Right kidney (tissue), 1 donor: ENCODE data around the gene PRTFDC1.

Experiments
- DNase-seq: peaks from one replicate; pipeline ENCODE4 v3.0.0-alpha.2; 2016

The PRTFDC1 gene

DNA sequence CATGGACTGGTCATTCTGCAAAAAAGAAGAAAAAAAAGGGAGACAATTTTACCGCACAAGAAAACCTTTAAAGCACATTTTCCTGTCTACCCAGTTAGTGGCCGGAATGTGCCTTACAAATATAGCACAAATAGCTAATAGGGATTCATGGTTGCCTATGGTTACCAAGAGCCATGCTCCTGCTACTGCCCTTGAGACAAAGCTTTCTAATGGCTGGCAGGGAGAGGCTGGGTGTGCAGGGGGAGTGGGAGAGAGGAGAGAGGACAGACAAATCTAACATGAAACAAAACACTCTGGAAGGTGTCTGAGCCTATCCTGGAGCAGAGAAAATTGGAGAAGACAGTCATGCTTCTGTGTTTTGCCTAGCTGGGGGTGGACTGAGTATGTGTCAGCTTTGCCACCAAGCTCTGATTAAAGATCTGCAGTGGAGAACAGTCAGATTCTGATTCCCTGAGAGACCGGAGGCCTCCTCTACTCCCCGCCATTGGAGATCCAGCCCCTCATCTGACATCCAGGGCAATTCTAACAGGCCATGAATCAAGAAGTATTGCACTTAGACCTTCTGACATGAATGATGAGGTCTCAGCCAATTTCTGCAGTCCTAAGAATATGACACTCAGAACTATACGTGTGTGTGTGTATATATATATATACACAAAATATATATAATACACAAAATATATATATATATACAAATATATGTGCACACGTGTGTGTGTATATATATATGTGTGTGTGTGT is 80.2 kb downstream of the PRTFDC1 start:
- DNase-seq, result no peak

DNA sequence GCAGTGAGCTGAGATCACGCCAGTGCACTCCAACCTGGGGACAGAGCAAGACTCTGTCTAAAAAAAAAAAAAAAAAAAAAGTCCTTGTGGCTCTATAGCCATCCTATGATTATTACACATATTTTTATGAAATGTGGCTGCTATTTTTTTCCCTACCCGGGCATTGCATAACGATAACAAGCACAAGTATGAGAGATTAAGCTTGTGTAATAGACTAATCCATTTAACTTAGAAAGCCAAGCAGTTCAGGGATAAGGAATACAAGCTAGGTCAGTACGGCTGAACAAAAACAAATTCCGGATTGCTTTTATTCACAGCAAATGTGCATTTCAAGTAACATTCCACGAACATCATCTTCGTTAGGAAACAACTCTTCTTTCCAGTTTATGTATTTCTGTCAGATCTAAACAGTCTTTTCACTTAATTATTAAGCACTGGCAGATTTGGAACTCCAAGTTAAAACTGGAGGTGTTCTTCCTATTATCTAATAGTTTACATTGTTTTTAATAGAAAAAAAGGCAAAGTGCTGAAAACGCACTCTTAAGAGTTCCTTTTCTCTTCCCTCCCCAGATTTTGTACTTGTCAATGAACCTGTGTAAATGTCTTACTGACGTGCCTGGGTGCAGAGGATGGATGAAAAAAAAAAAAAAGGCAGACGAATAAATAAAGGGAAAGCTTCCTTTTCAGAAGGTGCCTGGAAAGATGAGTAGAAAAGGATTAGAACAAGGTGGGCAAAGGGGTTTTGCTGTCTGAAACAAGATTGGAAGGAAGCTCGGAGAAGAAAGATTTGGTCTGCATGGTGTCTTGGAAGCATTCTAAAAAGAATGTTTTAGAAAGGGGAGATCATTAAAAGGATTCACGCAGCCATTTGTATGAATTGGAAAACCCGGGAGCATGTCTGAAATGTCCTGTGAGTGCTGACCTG is 81.1 kb downstream of the PRTFDC1 start:
- no peak for DNase-seq

DNA sequence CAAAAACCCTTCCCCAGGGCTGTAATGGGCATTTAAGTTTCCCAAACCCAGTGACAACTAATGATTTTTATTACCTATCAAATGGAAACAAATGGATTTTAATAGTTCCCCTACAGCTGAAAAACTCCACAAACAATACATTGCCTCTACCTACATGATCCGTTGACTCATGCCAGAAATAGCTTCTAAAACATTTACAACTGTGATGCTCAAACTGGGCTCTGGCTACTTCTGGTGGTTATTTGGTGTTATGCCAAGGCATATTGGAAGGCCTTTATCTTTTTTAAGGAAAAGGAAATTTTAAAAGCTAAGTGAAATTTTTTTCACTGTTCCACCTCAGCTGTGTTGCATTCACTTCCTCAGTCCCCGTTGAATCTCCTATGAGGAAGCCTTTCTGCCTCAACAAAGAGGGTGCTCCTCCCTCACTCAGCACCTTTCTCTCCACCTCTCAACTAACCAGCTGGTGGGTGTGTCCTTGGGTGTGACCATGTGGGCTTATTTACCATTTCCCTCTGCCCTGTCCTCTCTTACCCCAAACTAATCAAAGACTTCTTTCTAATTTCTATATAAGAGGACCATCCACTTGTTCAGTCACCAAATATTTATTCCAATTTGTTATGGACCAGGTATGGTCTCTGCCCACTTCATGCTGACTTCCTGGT is 82.9 kb downstream of the PRTFDC1 start:
- DNase-seq, result no peak

DNA sequence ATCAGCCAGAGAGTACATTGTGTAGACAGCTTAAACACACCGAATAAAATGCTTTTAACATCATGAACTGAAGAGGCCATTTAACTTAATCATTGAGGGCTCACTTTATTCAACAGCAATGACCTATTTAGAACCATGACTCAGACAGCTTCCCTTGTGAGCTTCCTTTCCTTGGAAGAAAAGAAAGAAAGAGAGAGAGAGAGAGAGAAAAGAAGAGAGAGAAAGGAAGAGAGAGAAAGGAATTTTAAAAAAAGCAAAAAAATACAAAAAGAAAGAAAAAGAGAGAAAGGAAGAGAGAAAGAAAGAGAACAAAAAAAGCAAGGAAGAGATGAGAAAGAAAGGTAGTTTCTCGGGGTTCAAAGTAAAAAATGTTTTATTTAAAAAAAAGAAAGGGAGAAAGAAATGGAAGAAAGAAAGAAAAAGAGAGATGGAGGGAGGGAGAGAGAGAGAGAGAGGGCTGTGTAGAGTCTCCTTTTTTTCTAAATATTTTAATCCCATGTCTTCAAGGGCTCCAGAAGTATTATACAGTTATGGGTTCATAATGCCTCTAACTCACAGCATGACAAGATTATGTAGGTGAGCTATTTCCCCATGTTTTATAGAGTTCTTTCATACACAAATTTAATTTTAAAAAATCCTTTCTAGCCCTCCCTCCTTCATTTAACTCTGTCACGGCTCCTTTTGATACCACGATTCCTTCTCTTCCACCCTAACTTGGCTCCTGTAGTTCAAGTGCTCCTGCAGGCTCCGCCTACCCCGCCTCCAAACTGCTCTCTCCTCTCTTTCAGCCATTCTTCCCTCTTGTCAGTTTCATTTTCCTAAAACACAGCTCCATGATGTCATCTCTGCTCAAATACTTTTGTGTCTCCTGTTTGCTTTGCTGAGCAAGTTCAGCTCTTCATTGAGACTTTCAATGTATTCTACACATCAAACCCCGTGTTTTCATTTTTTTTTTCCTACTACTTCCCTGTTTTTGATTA is 85.5 kb downstream of the PRTFDC1 start:
- DNase-seq, result no peak

DNA sequence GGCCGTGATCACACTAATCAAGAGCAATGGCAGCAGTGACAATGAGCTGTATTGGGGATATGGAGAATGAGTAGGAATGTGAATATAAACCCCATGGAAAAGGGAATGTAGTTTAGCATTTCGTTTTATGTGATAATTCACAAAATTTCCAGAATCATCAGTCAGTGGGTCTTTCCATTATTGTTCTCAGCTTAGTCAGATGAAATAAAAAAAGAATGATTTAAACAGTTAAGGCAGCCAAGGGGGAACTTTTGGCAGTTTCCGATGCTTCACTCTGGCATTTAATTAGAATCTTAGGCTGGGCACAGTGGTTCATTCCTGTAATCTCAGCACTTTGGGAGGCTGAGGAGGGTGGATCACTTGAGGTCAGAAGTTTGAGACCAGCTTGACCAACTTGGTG is 86.6 kb downstream of the PRTFDC1 start:
- DNase-seq, result no peak

DNA sequence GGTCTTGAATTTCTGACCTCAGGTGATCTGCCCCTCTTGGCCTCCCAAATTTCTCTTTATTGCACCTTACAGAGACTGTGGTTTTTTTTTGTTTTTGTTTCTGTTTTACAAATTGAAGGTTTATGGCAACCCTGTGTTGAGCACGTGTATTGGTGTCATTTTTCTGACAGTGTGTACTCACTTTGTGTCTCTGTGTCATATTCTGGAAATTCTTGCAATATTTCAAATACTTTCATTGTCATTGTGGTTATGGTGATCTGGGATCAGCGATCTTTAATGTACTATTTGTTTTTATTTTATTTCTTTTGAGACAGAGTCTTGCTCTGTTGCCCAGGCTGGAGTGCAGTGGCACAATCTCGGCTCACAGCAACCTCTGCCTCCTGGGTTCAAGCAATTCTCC is 89.8 kb downstream of the PRTFDC1 start:
- no peak for DNase-seq

DNA sequence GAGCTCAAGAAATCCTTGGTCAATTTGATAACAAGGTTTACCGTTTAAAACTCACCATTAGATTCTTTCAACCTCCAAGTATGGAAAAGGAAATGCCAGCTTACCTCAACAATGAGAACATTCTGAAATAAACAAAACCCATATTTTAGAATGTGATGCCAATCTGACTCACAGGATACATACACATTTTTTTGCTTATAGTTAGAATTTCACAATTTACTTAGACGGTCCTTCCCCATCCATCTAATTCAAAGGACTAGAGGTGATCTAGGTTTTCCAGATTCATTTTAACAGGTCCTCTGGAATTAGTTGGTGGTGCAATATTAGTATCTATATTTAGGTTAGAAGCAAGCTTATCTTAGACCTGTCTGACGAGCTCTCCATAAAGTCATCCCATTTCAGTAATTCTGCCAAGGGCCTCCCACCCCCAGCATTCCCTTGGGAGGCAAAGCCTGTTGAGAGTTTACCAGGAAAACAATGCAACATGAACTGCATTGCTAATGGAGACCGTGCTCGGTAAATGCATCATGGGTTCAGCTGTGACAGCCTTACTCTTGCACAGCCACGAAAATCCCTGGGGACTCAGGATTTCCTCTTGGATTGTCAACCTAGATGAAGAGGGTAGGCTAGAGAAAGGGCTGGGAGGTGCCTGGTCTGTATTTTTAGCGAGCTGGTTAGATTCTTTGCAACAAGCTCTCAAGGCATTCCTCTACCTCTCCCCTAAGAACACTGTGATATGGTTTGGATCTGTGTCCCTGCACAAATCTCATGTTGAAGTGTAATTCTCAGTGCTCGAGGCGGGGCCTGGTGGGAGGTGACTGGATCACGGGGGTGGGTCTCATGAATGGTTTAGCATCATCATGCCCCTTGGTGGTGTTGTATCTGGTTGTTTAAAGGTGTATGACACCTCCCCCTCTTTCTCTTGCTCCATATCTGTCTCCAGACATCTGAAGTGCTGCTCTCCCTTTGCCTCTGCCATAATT is 93.8 kb downstream of the PRTFDC1 start:
- no peak for DNase-seq

DNA sequence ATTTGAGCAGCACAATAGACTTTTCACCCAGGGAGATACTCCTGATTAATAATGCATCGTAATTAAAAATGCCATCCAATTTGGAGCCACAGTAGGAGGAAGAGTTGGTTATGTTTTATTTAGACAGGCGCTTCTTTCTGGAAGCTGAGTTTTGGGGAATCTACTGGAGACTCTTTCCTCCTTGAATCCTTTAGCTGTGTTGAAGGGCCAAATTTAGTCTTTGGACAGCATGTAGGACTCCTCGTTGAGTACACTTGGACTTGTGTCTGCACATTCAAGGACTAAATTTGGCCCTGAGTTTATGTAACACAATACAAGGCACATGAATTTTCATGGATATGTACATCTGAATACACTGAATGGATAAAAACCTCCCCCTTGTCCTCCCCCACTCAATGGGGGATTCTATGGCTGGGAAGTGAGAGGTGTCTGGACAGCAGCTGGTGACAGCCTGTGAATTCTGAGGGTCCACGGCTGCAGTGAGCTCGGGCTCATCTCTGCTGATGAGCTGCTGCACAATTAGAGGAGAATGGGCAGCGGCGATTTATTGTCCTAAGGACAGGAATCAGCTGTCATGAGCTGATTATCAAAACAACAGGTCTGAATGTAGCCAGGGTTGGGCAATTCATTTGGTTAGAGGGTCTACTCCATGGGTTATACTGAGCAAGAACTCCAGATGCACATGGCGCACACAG is 95.2 kb downstream of the PRTFDC1 start:
- DNase-seq, result no peak

DNA sequence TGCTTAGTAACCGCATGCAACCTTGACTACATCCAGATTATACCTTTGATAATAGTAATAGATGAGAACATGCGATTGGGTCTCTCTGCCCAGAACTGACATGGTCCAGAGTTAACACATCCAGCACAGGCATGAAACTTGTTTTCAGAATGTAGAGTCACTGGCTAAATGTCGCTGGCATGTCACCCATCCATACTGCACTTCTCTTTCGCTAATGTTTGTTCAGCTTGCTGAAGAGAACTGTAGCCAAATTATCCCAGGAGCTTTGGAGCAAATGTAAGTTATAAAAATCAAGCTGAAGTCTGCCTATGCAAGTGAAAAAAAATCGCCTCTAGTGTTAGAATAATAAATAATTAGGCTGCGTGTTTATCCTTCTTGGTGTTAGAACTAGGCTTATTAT is 98.2 kb downstream of the PRTFDC1 start:
- no peak for DNase-seq

DNA sequence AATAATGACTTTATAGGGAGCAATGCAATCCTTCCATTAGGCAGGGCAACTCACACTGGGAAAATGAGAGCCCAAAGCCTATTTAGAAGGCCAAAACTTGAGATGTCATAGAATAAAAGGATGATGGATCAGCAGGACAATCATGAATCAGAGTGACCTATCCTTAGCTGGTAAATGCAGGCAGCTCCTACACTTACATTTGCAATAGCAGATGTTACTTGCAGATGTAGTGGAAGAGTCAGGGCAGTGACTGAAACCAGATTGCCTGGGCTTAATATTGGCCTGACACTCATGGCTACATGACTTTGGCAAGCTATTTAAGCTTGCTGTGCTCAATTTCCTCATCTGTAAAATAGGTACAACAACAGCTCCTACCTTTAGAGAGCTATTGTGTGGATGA is 98.7 kb downstream of the PRTFDC1 start:
- no peak for DNase-seq

DNA sequence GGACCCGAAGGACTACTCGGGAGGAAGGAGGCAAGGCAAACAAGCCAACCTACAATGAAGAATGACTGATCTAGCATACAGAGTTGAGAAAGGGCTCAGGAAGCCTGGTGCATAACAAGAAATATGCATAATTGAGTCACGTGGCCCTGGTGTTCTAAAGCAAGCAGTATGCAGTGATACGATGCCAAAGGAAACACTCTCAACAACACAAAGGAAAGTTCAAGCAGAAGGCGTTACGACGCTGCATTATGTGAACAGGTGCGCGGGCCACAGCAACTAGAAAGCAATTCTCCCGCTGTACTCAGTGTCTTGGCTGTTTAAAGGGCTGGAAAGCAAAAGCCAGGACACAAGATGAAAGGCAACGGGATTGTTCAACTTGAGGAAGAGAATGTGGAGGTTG is 100.8 kb downstream of the PRTFDC1 start:
- no peak for DNase-seq

DNA sequence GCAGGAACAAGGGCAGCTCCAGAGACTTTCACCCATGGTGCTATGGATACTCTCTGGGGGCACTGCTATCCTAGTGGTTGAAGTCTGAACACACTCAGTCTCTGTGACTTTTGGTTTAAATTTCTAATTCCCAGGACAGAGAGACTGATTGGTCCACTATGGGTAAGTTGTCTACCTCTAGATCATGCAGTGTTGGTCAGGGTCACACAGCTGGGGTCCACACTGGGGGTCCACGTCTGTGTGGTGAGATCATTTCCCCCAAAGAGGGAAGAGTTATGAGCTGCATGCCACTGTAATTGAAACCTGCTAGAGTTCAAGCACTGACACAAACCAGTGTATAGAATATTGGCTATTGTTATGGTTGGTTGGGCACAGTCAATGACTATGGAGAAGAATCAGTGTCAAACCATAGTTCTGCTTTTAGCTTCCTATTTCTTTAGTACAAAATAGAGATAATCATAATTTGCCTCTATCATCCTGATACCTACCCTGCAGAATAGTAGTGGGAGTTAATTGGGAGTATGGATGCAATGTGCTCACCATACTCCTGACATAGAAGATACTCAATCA is 101.6 kb downstream of the PRTFDC1 start:
- DNase-seq, result no peak

DNA sequence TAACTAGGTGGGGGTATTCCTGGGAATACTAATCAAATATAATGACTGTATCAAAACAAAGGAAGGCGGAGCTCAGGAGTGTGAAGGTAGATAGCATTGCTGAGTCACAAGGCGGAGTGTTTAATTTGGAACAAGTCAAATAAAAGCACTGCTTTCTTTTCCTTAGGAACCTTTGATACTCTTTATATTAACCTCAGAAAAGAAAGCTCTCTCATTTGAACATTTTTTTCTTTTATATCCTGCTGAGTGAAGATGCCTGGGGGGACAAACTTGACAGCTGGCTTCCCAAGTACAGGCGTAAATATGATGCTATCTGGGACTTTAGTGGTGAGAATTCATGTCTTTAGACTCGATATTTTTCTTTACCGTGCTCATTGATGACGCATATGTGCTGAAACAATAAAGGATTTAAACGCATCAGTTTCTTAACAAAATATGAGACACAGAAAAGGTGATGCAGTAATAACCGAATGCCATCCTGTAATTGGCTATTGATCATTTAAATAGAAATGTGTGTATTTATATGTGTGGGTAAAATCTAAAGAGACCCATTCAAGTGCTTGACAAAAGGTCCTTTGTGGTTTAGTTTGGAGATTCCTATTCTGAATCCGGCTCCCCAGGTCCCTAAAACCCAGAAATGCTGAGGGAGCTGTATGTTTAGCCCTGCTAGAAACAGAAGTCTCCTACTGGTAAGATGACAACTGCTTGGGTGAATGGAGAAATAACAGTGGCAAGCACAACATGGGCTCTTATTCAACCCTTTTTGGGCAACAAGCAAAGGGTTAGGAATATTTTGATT is 102.7 kb downstream of the PRTFDC1 start:
- DNase-seq, result no peak

DNA sequence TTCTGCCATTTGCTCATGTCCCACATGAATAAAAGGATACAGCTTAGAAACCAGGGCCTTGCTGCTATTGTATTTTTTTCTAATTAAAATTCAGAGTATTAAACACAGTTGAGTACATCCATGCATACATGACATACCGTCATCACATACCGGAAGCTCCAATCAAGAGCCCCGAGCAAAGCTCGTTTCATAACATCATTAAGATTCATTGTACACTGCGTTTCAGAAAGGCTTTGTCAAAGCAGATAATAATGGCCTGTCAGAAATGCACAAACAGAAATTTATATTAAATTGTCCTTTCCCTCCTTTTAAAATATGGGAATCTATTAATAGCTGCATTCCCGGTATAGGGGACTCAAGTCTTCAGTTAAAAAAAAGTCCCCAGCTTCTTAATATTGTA is 103.4 kb downstream of the PRTFDC1 start:
- DNase-seq, result no peak

DNA sequence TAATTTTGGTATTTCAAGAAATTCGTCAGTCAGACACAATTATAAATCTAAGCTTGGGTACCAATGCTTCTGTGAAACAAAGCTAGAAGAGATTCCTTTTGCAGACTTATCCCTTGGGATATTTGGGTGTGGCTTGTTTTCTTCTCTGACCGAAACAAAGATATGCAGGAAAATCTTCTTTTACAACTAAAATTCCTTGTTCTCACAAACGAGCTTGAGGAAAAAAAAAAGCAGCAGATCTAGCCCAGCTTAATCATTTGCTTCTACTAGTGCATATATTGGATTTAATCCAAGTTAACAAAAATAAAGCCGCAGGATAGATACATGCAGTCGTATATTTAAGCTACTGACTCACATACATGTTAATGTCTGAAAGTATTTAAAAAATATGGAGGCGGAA is 104.2 kb downstream of the PRTFDC1 start:
- no peak for DNase-seq

DNA sequence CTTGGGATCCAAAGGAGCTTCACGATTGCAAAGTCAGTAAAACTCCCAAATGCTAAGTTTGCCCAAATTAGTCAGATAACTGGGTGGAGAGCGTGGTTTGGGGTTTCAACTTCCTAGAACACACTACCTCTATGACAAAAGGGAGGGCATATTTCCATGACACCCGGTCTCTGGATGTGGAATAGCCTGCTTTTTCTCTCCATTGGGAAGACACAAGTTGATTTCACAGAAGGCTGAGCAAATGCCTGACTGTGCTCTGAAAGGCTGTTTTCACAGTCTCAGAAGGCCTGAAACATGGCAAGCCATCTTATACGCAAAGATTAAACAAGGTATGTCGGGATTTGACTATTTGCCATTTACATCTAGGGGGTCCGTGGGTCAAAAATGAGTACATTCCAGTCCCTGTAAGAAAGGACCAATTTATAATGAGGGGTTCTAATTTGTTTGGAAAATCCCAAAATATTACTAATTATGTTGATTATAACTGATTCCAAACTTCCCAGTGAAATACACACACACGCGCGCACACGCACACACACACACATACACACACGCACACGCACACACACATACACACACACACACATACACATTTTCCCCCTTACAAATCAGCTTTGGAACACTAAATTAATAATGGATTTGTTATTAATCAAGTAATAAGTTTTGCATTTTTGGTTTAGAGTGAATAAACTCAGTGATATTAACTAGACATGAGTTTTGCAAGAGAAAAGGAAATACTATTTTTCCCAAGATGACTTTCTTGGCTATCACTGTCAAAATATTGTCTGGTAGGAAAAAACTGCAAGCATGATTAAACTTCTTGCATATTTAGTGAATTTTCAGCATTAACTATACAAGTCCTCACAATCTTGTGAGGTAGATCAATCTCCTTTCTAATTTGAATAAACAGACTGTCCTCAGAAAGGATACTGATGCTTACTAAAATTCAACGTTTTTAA is 105.0 kb downstream of the PRTFDC1 start:
- no peak for DNase-seq

DNA sequence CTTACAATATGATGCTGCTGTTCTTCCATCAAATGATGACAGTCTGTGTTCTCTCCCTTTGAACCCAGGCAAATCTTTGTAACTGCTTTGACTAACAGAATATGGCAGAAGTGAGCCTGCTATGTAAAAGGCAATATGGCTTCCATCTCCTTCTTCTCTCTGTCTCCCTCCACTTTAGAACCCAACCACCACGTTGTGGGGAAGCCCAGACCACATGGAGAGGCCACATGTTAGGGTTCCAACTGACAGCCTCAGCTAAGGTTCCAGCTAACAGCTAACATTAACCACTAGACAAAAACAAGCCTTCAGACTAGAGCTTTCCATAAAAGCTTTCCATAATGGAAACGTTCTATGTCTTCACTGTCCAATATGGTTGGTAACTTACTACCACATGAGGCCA is 107.7 kb downstream of the PRTFDC1 start:
- no peak for DNase-seq

DNA sequence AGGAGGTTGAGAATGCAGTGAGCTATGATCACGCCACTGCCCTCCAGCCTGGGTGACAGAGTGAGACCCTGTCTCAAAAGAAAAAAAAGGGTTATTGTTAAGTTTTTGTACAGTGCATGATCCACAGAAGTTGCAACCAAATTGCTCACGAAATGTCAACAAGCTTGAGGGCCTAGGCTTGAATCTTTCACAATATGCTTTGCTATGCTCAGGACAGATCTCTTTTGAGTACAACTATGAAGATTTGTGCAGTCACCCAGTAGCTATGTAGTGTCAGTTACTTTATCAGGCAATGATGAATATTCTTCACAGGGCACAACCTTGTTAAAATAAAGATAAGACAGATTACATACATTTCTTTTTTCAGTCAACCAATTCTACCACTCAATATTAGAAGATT is 109.2 kb downstream of the PRTFDC1 start:
- no peak for DNase-seq
